ENCODE measurements around the gene NFU1. TPM values are rescaled to one million over a fixed set of nuclear protein-coding genes. Genes with fewer than 3 reads are reported as not detected.

The NFU1 gene
- total RNA-seq, 4 donors from 2014 or later = 45.4 to 74.8 (median 48.8) TPM

- no peak for TF ChIP-seq EP300 (IDR thresholded peaks at IDR 0.05)
- no peak for TF ChIP-seq POLR2AphosphoS5 (IDR thresholded peaks at IDR 0.05)
- no peak for TF ChIP-seq POLR2A (IDR thresholded peaks at IDR 0.05; ENCODE audit: low read depth)
- TF ChIP-seq CTCF (IDR thresholded peaks at IDR 0.05) = no peak
- intact Hi-C loops (cut with DNase I) = no loop called here
- DNase-seq (ENCODE audit: extremely low spot score) = no peak
- Histone ChIP-seq H3K27me3 (no peaks in the 10 kb centered on the region), H3K4me3 (no peak overlapping the region), H3K9me3 (no peaks in the 10 kb centered on the region), H3K36me3 (peaks cover 0 to 21% (median 19%) of the 10 kb centered on the region in 4 donors), H3K4me1 (no peaks in the 10 kb centered on the region), H3K27ac (replicated peaks in 1 of 4) (no peak overlapping the region)
- WGBS = 100% methylated on average over 3 of the region's 3 CpGs
These were observed 25.5 kb upstream of the NFU1 start for GRCh38 chr2:69462780-69463179.

GRCh38 chr2:69461404-69461803 is 24.2 kb upstream of the NFU1 start:
- peaks cover 0 to 18% (median 15%) of the 10 kb centered on the region in 4 donors for H3K36me3 ChIP-seq
- 97% methylated on average over 6 of the region's 6 CpGs for WGBS

GRCh38 chr2:69459936-69460335 is 22.7 kb upstream of the NFU1 start:
- Histone ChIP-seq H3K4me3 (no peak overlapping the region), H3K27me3 (no peaks in the 10 kb centered on the region), H3K36me3 (peaks cover 0 to 6% (median under 1%) of the 10 kb centered on the region in 4 donors), H3K27ac (replicated peaks in 1 of 4) (no peak overlapping the region), H3K4me1 (no peaks in the 10 kb centered on the region), H3K9me3 (no peaks in the 10 kb centered on the region)
- WGBS = 84% methylated on average over 4 of the region's 4 CpGs
- DNase-seq (ENCODE audit: extremely low spot score) = no peak
- no peak for TF ChIP-seq POLR2A (IDR thresholded peaks at IDR 0.05; ENCODE audit: low read depth)
- TF ChIP-seq CTCF (IDR thresholded peaks at IDR 0.05) = no peak
- no peak for TF ChIP-seq EP300 (IDR thresholded peaks at IDR 0.05)
- TF ChIP-seq POLR2AphosphoS5 (IDR thresholded peaks at IDR 0.05) = no peak
- intact Hi-C loops (cut with DNase I) = no loop called here

More at GRCh38 chr2:69461404-69461803, 24.2 kb upstream of the NFU1 start:
- Histone ChIP-seq H3K4me3 (no peak overlapping the region), H3K27me3 (no peaks in the 10 kb centered on the region), H3K9me3 (no peaks in the 10 kb centered on the region), H3K4me1 (no peaks in the 10 kb centered on the region), H3K27ac (replicated peaks in 1 of 4) (no peak overlapping the region)
- no peak for DNase-seq (ENCODE audit: extremely low spot score)
- intact Hi-C loops (cut with DNase I) = no loop called here
- no peak for TF ChIP-seq POLR2A (IDR thresholded peaks at IDR 0.05; ENCODE audit: low read depth)
- TF ChIP-seq EP300 (IDR thresholded peaks at IDR 0.05) = no peak
- no peak for TF ChIP-seq POLR2AphosphoS5 (IDR thresholded peaks at IDR 0.05)
- no peak for TF ChIP-seq CTCF (IDR thresholded peaks at IDR 0.05)

- H3K4me1 ChIP-seq = no peaks in the 10 kb centered on the region
- no peak for TF ChIP-seq EP300 (IDR thresholded peaks at IDR 0.05)
- no peak for TF ChIP-seq POLR2AphosphoS5 (IDR thresholded peaks at IDR 0.05)
- no peak for TF ChIP-seq CTCF (IDR thresholded peaks at IDR 0.05)
- no peak for TF ChIP-seq POLR2A (IDR thresholded peaks at IDR 0.05; ENCODE audit: low read depth)
- intact Hi-C loops (cut with DNase I) = no loop called here
These were observed 19.8 kb upstream of the NFU1 start for GRCh38 chr2:69456950-69457445.

GRCh38 chr2:69456154-69456553 is 18.9 kb upstream of the NFU1 start:
- no peaks in the 10 kb centered on the region for H3K27me3 ChIP-seq
- no peak overlapping the region for H3K27ac ChIP-seq (replicated peaks in 1 of 4)
- H3K9me3 ChIP-seq = no peaks in the 10 kb centered on the region
- TF ChIP-seq EP300 (IDR thresholded peaks at IDR 0.05) = no peak
- WGBS = 94% methylated on average over 7 of the region's 7 CpGs
- DNase-seq (ENCODE audit: extremely low spot score) = no peak
- intact Hi-C loops (cut with DNase I) = no loop called here
- no peaks in the 10 kb centered on the region for H3K36me3 ChIP-seq
- no peaks in the 10 kb centered on the region for H3K4me1 ChIP-seq
- no peak overlapping the region for H3K4me3 ChIP-seq

More at GRCh38 chr2:69456950-69457445, 19.8 kb upstream of the NFU1 start:
- Histone ChIP-seq H3K36me3 (no peaks in the 10 kb centered on the region), H3K4me3 (no peak overlapping the region), H3K27me3 (no peaks in the 10 kb centered on the region), H3K27ac (replicated peaks in 1 of 4) (no peak overlapping the region), H3K9me3 (no peaks in the 10 kb centered on the region)
- DNase-seq (ENCODE audit: extremely low spot score) = no peak
